ENCODE results near the gene MCC. TPM values are rescaled to one million over a fixed set of nuclear protein-coding genes. Genes with fewer than 3 reads are reported as not detected.

The MCC gene
- total RNA-seq, 2 donors from 2014 or later, result 7.5 to 9.9 TPM

GRCh38 chr5:113064806-113065205 is 423.4 kb downstream of the MCC start:
- Histone ChIP-seq H3K4me3 (no peak overlapping the region), H3K4me1 (no peaks in the 10 kb centered on the region), H3K27ac (no peak overlapping the region), H3K36me3 (replicated peaks in 1 of 2; ENCODE audit: insufficient read depth in 1 of 2, low read depth in 2 of 2) (no peaks in the 10 kb centered on the region), H3K9me3 (no peaks in the 10 kb centered on the region), H3K27me3 (no peaks in the 10 kb centered on the region)
- ATAC-seq (no peak), DNase-seq (no peak)
- TF ChIP-seq, protein P1, sequence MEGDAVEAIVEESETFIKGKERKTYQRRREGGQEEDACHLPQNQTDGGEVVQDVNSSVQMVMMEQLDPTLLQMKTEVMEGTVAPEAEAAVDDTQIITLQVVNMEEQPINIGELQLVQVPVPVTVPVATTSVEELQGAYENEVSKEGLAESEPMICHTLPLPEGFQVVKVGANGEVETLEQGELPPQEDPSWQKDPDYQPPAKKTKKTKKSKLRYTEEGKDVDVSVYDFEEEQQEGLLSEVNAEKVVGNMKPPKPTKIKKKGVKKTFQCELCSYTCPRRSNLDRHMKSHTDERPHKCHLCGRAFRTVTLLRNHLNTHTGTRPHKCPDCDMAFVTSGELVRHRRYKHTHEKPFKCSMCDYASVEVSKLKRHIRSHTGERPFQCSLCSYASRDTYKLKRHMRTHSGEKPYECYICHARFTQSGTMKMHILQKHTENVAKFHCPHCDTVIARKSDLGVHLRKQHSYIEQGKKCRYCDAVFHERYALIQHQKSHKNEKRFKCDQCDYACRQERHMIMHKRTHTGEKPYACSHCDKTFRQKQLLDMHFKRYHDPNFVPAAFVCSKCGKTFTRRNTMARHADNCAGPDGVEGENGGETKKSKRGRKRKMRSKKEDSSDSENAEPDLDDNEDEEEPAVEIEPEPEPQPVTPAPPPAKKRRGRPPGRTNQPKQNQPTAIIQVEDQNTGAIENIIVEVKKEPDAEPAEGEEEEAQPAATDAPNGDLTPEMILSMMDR (IDR thresholded peaks at IDR 0.05), result no peak
- no peak for TF ChIP-seq POLR2A (IDR thresholded peaks at IDR 0.05)
- intact Hi-C loops (cut with DNase I), result no loop called here
- WGBS, 2 donors, result 77 to 100% methylated on average over 1 of the region's 1 CpG

- ATAC-seq (no peak), DNase-seq (no peak)
- WGBS, 2 donors, result 81 to 85% methylated on average over 12 of the region's 12 CpGs
- Histone ChIP-seq H3K27me3 (no peaks in the 10 kb centered on the region), H3K36me3 (replicated peaks in 1 of 2; ENCODE audit: insufficient read depth in 1 of 2, low read depth in 2 of 2) (no peaks in the 10 kb centered on the region), H3K4me3 (no peak overlapping the region), H3K9me3 (no peaks in the 10 kb centered on the region), H3K4me1 (no peaks in the 10 kb centered on the region), H3K27ac (no peak overlapping the region)
- TF ChIP-seq POLR2A (IDR thresholded peaks at IDR 0.05), result no peak
- TF ChIP-seq, protein P1 (IDR thresholded peaks at IDR 0.05), result no peak
- intact Hi-C loops (cut with DNase I), result no loop called here
Measured at GRCh38 chr5:113063927-113064326, 424.3 kb downstream of the MCC start.

- H3K27me3 ChIP-seq, result no peaks in the 10 kb centered on the region
- TF ChIP-seq, protein P1 (IDR thresholded peaks at IDR 0.05), result no peak
- TF ChIP-seq POLR2A (IDR thresholded peaks at IDR 0.05), result no peak
- intact Hi-C loops (cut with DNase I), result no loop called here
- no peaks in the 10 kb centered on the region for H3K4me1 ChIP-seq
- no peak overlapping the region for H3K27ac ChIP-seq
- ATAC-seq, result no peak
- no peaks in the 10 kb centered on the region for H3K9me3 ChIP-seq
- H3K4me3 ChIP-seq, result no peak overlapping the region
- H3K36me3 ChIP-seq (replicated peaks in 1 of 2; ENCODE audit: insufficient read depth in 1 of 2, low read depth in 2 of 2), result no peaks in the 10 kb centered on the region
- no peak for DNase-seq
- WGBS, 2 donors, result 68 to 84% methylated on average over 6 of the region's 6 CpGs
Measured at GRCh38 chr5:113062869-113063508, 425.3 kb downstream of the MCC start.

DNA sequence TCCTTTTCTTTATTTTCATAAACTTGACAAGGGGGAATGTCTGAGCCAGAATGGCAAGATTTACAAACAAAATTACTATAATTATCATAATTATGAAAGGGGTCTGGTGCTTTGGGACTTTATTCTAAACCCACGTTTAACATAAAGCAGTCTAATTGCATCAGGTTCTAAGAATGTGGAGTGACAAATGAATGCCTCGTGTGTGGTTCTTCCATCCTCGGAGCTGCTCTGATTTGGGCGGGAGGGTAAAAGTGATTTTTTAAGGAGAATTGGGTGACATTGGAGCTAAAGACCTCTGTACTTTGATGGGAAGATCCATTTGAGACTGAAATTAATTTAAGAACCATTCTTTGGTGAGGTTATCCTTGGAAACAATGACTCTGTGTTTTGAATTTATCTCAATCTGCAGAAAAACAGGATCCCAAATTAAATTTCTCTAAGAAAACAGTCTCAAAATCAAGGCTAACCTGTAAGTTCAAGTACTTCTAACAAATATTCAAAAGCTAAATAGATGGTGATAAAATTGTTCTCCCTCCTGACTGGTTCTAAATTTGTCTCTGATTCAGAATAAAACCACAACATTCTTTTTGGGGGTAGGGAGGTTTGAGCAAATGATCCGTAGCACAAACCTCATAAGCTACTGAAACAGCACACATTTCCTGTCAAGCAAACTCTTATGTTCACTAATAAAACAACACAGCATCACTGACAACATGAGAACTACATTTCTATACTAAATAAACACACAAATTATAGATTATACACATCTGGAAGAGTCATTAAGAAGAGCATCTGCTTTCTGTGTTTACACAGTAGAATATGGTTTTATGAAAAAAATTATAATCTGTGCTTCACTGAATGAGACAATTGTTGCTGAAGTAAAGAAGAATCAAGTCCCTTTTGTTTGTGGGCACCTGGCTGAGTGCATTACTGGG is 426.1 kb downstream of the MCC start:
- TF ChIP-seq POLR2A (IDR thresholded peaks at IDR 0.05), result no peak
- TF ChIP-seq, protein P1 (IDR thresholded peaks at IDR 0.05), result no peak
- no peaks in the 10 kb centered on the region for H3K27me3 ChIP-seq
- no peak overlapping the region for H3K4me3 ChIP-seq
- no peak for ATAC-seq
- no peak overlapping the region for H3K27ac ChIP-seq
- no peak for DNase-seq
- no peaks in the 10 kb centered on the region for H3K4me1 ChIP-seq
- H3K36me3 ChIP-seq (replicated peaks in 1 of 2; ENCODE audit: insufficient read depth in 1 of 2, low read depth in 2 of 2), result no peaks in the 10 kb centered on the region
- intact Hi-C loops (cut with DNase I), result no loop called here
- no peaks in the 10 kb centered on the region for H3K9me3 ChIP-seq
- whole genome bisulfite sequencing, 2 donors, result 69 to 73% methylated on average over 5 of the region's 5 CpGs
